ENCODE measurements around the gene CLNS1A. TPM values are rescaled to one million over a fixed set of nuclear protein-coding genes. Genes with fewer than 3 reads are reported as not detected.

CLNS1A gene
- total RNA-seq, 1 donor from 2014 or later: 167 TPM

DNA sequence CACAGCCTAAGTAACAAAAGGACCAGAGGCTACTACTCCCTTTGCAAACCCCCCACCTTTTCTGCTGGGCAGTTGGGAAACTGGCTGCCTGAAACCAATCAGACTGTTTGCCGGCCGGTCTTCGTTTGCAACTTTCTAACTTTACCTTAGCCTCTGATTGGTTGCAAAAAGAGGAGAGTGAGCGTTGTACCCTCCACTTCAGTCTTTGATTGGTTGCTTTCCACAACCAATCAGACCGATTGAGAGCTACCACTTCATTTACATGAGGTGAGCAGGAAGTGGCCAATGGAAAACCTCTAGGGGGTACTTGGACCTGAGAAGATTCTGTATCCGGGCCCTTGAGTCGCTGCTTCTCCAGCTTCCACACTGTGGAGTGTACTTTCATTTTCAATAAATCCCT lies 18.8 kb upstream of the CLNS1A start:
- TF ChIP-seq, protein P1, sequence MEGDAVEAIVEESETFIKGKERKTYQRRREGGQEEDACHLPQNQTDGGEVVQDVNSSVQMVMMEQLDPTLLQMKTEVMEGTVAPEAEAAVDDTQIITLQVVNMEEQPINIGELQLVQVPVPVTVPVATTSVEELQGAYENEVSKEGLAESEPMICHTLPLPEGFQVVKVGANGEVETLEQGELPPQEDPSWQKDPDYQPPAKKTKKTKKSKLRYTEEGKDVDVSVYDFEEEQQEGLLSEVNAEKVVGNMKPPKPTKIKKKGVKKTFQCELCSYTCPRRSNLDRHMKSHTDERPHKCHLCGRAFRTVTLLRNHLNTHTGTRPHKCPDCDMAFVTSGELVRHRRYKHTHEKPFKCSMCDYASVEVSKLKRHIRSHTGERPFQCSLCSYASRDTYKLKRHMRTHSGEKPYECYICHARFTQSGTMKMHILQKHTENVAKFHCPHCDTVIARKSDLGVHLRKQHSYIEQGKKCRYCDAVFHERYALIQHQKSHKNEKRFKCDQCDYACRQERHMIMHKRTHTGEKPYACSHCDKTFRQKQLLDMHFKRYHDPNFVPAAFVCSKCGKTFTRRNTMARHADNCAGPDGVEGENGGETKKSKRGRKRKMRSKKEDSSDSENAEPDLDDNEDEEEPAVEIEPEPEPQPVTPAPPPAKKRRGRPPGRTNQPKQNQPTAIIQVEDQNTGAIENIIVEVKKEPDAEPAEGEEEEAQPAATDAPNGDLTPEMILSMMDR (conservative IDR thresholded peaks at IDR 0.05): no peak
- H3K27ac Mint-ChIP-seq (ENCODE audit: unreplicated experiment): no peak overlapping the region
- DNase-seq (ENCODE audit: low read depth, low spot score): no peak
- peaks cover 2% of the 10 kb centered on the region for H3K9me3 Mint-ChIP-seq
- H3K36me3 Mint-ChIP-seq (ENCODE audit: low read depth): no peaks in the 10 kb centered on the region
- H3K4me1 Mint-ChIP-seq: no peaks in the 10 kb centered on the region
- H3K27me3 Mint-ChIP-seq (ENCODE audit: low read depth): no peaks in the 10 kb centered on the region
- H3K4me3 Mint-ChIP-seq: no peak overlapping the region

- no peaks in the 10 kb centered on the region for H3K27me3 Mint-ChIP-seq (ENCODE audit: low read depth)
- no peak for DNase-seq (ENCODE audit: low read depth, low spot score)
- peaks cover 2% of the 10 kb centered on the region for H3K9me3 Mint-ChIP-seq
- no peaks in the 10 kb centered on the region for H3K4me1 Mint-ChIP-seq
- no peaks in the 10 kb centered on the region for H3K36me3 Mint-ChIP-seq (ENCODE audit: low read depth)
- TF ChIP-seq, protein P1 (conservative IDR thresholded peaks at IDR 0.05): no peak
- no peak overlapping the region for H3K27ac Mint-ChIP-seq (ENCODE audit: unreplicated experiment)
- H3K4me3 Mint-ChIP-seq: no peak overlapping the region
Measured at GRCh38 chr11:77654770-77655434, 17.3 kb upstream of the CLNS1A start.

DNA sequence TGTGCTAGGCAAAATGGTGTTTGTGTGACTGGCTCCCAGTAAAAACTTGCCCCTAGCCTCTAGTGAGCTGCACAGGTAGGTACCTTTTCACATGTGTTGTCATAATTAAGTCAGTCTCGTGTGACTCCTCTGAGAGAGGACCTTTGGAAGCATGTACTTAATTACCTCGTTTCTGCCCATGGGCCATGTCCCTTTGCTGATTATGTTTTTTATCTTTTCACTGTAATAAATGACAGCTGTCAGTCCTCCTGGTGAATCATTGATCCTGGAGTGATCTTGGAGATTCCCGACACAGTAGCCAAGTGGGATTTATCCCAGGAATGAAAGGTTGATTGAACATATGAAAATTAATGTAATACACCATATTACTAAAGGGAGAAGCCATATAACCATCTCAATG lies 12.5 kb upstream of the CLNS1A start:
- H3K4me3 Mint-ChIP-seq: no peak overlapping the region
- H3K36me3 Mint-ChIP-seq (ENCODE audit: low read depth): no peaks in the 10 kb centered on the region
- H3K4me1 Mint-ChIP-seq: no peaks in the 10 kb centered on the region
- no peak overlapping the region for H3K27ac Mint-ChIP-seq (ENCODE audit: unreplicated experiment)
- H3K27me3 Mint-ChIP-seq (ENCODE audit: low read depth): peaks cover 3% of the 10 kb centered on the region
- no peaks in the 10 kb centered on the region for H3K9me3 Mint-ChIP-seq
- TF ChIP-seq, protein P1 (conservative IDR thresholded peaks at IDR 0.05): no peak
- no peak for DNase-seq (ENCODE audit: low read depth, low spot score)

DNA sequence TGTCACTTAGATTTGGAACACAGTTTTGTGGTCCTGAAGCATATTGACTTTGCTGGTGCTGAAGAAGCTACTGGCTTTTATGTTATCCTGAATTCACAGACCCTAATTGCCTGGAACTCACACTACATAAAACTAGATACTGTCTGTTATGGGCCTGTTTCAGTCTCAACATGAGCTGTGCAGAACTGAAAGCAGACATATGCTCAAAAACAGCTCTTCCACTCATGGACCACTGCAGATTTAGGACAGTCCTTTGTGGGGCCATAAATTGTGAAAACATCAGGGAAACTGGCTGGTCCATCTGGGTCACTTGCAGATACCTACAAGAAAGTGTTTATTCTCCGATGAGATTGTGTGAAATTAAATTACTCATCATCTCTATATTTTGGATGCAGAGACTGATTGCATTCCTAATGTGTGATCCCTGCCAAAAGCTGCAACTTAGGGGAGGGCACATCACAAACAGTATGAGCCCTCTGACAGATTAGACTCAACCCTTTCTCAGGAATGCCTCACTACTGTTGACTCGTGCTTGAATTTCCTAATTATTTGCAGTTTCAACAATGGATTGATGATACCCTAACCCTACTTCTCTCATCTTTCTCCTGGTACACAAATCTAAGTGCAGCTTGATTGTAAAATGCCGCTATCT lies 10.2 kb upstream of the CLNS1A start:
- TF ChIP-seq, protein P1 (conservative IDR thresholded peaks at IDR 0.05): no peak
- no peak overlapping the region for H3K27ac Mint-ChIP-seq (ENCODE audit: unreplicated experiment)
- no peak for DNase-seq (ENCODE audit: low read depth, low spot score)
- no peaks in the 10 kb centered on the region for H3K4me1 Mint-ChIP-seq
- no peaks in the 10 kb centered on the region for H3K36me3 Mint-ChIP-seq (ENCODE audit: low read depth)
- no peak overlapping the region for H3K4me3 Mint-ChIP-seq
- H3K27me3 Mint-ChIP-seq (ENCODE audit: low read depth): peaks cover 3% of the 10 kb centered on the region
- no peaks in the 10 kb centered on the region for H3K9me3 Mint-ChIP-seq

DNA sequence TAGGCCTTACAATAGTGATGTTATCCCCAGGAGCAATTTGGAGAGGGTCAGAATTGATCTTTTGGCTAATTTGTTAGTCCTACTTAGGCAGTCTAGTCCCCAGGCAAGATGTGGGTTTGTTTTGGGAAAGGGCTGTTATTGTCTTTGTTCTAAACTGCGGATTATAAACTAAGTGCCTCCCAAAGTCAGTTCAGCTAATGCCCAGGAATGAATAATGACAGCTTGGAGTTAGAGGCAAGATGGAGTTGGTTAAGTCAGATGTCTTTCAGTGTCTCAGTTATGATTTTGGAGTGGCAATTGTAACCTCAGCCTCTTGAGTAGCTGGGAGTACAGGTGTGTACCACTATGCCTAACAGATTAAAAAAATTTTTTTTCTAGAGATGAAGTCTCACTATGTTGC lies 7.3 kb upstream of the CLNS1A start:
- peaks cover 2% of the 10 kb centered on the region for H3K9me3 Mint-ChIP-seq
- H3K4me1 Mint-ChIP-seq: no peaks in the 10 kb centered on the region
- peaks cover 6% of the 10 kb centered on the region for H3K27me3 Mint-ChIP-seq (ENCODE audit: low read depth)
- no peaks in the 10 kb centered on the region for H3K36me3 Mint-ChIP-seq (ENCODE audit: low read depth)
- TF ChIP-seq, protein P1 (conservative IDR thresholded peaks at IDR 0.05): no peak
- DNase-seq (ENCODE audit: low read depth, low spot score): no peak
- no peak overlapping the region for H3K4me3 Mint-ChIP-seq
- H3K27ac Mint-ChIP-seq (ENCODE audit: unreplicated experiment): no peak overlapping the region

Measured in neural crest cell (in vitro differentiated cells).